MM.1S (cell line): ENCODE measurements around the gene XYLT2.

Experiments
- DNase-seq: peaks from one replicate; pipeline ENCODE4 v3.0.0-alpha.2; 2015
- H2AFZ ChIP-seq: fragments of 300-600 bp; sonication (generic); 2 replicates; pipeline ENCODE4 v1.6.0; 2016; ENCODE audit warnings: antibody characterized with exemption, low read length
- H3F3A ChIP-seq: fragments of 300-600 bp; sonication (generic); 2 replicates; pipeline ENCODE4 v1.6.1; 2016; ENCODE audit warnings: mild to moderate bottlenecking, antibody characterized with exemption, low read length, moderate library complexity, mixed read lengths; ENCODE audit not compliant: insufficient read depth
- H3K27ac ChIP-seq: fragments of 300-600 bp; sonication (generic); 2 replicates; pipeline ENCODE4 v1.5.1; 2016; ENCODE audit warnings: mild to moderate bottlenecking, low read length
- H3K27me3 ChIP-seq: fragments of 300-600 bp; sonication (generic); replicated peaks from 2 replicates; pipeline ENCODE4 v1.6.0; 2016; ENCODE audit warnings: low read length; ENCODE audit not compliant: insufficient read depth
- H3K36me3 ChIP-seq: fragments of 300-600 bp; sonication (generic); replicated peaks from 2 replicates; pipeline ENCODE4 v1.6.1; 2016; ENCODE audit warnings: mild to moderate bottlenecking, low read length, mixed read lengths; ENCODE audit not compliant: insufficient read depth
- H3K4me1 ChIP-seq: fragments of 300-600 bp; sonication (generic); 2 replicates; pipeline ENCODE4 v1.6.1; 2016; ENCODE audit warnings: low read length, mixed read lengths
- H3K4me2 ChIP-seq: fragments of 300-600 bp; sonication (generic); 2 replicates; pipeline ENCODE4 v1.6.0; 2016; ENCODE audit warnings: low read depth, low read length
- H3K4me3 ChIP-seq: fragments of 300-600 bp; sonication (generic); 2 replicates; pipeline ENCODE4 v1.5.1; 2016; ENCODE audit warnings: low read length, mixed read lengths
- H3K79me2 ChIP-seq: fragments of 300-600 bp; sonication (generic); 2 replicates; pipeline ENCODE4 v1.6.1; 2016; ENCODE audit warnings: mixed run types, low read length, mixed read lengths
- H3K9ac ChIP-seq: fragments of 300-600 bp; sonication (generic); 2 replicates; pipeline ENCODE4 v1.6.1; 2016; ENCODE audit warnings: low read length, mixed read lengths
- H3K9me2 ChIP-seq: fragments of 300-600 bp; sonication (generic); replicated peaks from 2 replicates; pipeline ENCODE4 v1.6.1; 2016; ENCODE audit warnings: mild to moderate bottlenecking, low read length, mixed read lengths; ENCODE audit not compliant: insufficient read depth
- H3K9me3 ChIP-seq: fragments of 300-600 bp; sonication (generic); replicated peaks from 2 replicates; pipeline ENCODE4 v1.6.1; 2016; ENCODE audit warnings: mild to moderate bottlenecking, low read length, mixed read lengths; ENCODE audit not compliant: insufficient read depth
- H4K20me1 ChIP-seq: fragments of 300-600 bp; sonication (generic); 2 replicates; pipeline ENCODE4 v1.6.1; 2016; ENCODE audit warnings: mild to moderate bottlenecking, low read length, moderate library complexity, mixed read lengths; ENCODE audit not compliant: insufficient read depth
- CTCF ChIP-seq: fragments of 300-600 bp; sonication (generic); IDR thresholded peaks from 2 replicates; pipeline ENCODE4 v1.5.1; 2016; ENCODE audit warnings: antibody characterized with exemption, low read length, mixed read lengths
- EZH2 ChIP-seq: fragments of 300-600 bp; sonication (generic); optimal IDR thresholded peaks from 2 replicates; pipeline ENCODE3; 2017; ENCODE audit warnings: low read depth, mild to moderate bottlenecking, antibody characterized with exemption, low read length, mixed read lengths
- EZH2phosphoT487 ChIP-seq: fragments of 300-600 bp; sonication (generic); IDR thresholded peaks from 2 replicates; pipeline ENCODE4 v1.6.1; 2018; ENCODE audit warnings: antibody characterized with exemption, low read length

Gene XYLT2

GRCh38 chr17:50361561-50362480, 15.9 kb downstream of the XYLT2 start:
- Histone ChIP-seq H3K9ac (no peak overlapping the region), H4K20me1 (no peaks in the 10 kb centered on the region), H3K9me3 (no peaks in the 10 kb centered on the region), H3F3A (no peaks in the 10 kb centered on the region), H3K4me1 (no peaks in the 10 kb centered on the region), H3K4me2 (no peak overlapping the region), H3K27me3 (no peaks in the 10 kb centered on the region), H3K4me3 (no peak overlapping the region), H3K27ac (no peak overlapping the region), H3K79me2 (no peaks in the 10 kb centered on the region), H3K36me3 (no peaks in the 10 kb centered on the region), H3K9me2 (no peaks in the 10 kb centered on the region), H2AFZ (no peak overlapping the region)
- TF ChIP-seq EZH2 = no peak
- no peak for TF ChIP-seq EZH2phosphoT487
- peak; percentile 81 for TF ChIP-seq CTCF
- peak; percentile 64 for DNase-seq

GRCh38 chr17:50362661-50363060, 16.7 kb downstream of the XYLT2 start:
- Histone ChIP-seq H3K4me2 (no peak overlapping the region), H3K36me3 (no peaks in the 10 kb centered on the region), H2AFZ (no peak overlapping the region), H3K9me3 (no peaks in the 10 kb centered on the region), H3K4me3 (no peak overlapping the region), H4K20me1 (no peaks in the 10 kb centered on the region), H3K9ac (no peak overlapping the region), H3K79me2 (no peaks in the 10 kb centered on the region), H3K27ac (no peak overlapping the region), H3K27me3 (no peaks in the 10 kb centered on the region), H3K4me1 (no peaks in the 10 kb centered on the region), H3K9me2 (no peaks in the 10 kb centered on the region), H3F3A (no peaks in the 10 kb centered on the region)
- no peak for DNase-seq
- TF ChIP-seq CTCF (no peak), EZH2phosphoT487 (no peak), EZH2 (no peak)

- Histone ChIP-seq H3K79me2 (no peaks in the 10 kb centered on the region), H4K20me1 (no peaks in the 10 kb centered on the region), H3K9me3 (no peaks in the 10 kb centered on the region), H3F3A (no peaks in the 10 kb centered on the region), H3K4me3 (no peak overlapping the region), H3K9ac (no peak overlapping the region), H2AFZ (no peak overlapping the region), H3K4me2 (no peak overlapping the region), H3K36me3 (no peaks in the 10 kb centered on the region), H3K9me2 (no peaks in the 10 kb centered on the region), H3K27me3 (no peaks in the 10 kb centered on the region), H3K4me1 (no peaks in the 10 kb centered on the region), H3K27ac (no peak overlapping the region)
- no peak for DNase-seq
- no peak for TF ChIP-seq EZH2phosphoT487
- no peak for TF ChIP-seq CTCF
- no peak for TF ChIP-seq EZH2
Measured at GRCh38 chr17:50363217-50364060, 17.5 kb downstream of the XYLT2 start.
